Measurements from ENCODE around the gene RRAGA. TPM values are rescaled to one million over a fixed set of nuclear protein-coding genes. Genes with fewer than 3 reads are reported as not detected.

RRAGA gene
- total and polyA plus RNA-seq, 9 of the 15 experiments (the other 6 are each of a cell fraction or from before 2014, with no cell fraction given) = 6.0 to 44.7 (median 18.8) TPM

DNA sequence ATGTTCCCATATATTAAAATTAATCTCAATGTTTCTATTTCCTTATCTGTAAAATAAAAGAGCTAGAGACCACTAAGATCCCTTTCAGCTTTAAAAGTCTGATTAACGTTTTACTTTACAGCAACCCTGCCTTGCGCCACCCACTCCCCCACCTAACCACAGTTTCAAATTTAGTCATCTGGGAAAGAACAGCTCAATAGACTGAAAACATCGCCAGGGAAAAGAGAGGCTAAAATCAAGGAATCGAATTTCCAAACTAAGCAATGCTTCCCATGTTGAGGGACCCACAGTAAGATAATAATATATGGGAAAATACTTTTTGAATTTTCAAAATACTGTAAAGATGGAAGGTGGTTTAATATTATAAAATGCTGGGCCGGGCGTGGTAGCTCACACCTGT lies 22.9 kb upstream of the RRAGA start (continued):
- TF ChIP-seq, protein P1, sequence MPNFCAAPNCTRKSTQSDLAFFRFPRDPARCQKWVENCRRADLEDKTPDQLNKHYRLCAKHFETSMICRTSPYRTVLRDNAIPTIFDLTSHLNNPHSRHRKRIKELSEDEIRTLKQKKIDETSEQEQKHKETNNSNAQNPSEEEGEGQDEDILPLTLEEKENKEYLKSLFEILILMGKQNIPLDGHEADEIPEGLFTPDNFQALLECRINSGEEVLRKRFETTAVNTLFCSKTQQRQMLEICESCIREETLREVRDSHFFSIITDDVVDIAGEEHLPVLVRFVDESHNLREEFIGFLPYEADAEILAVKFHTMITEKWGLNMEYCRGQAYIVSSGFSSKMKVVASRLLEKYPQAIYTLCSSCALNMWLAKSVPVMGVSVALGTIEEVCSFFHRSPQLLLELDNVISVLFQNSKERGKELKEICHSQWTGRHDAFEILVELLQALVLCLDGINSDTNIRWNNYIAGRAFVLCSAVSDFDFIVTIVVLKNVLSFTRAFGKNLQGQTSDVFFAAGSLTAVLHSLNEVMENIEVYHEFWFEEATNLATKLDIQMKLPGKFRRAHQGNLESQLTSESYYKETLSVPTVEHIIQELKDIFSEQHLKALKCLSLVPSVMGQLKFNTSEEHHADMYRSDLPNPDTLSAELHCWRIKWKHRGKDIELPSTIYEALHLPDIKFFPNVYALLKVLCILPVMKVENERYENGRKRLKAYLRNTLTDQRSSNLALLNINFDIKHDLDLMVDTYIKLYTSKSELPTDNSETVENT (CRISPR knock-in tag; IDR thresholded peaks at IDR 0.05) = no peak

DNA sequence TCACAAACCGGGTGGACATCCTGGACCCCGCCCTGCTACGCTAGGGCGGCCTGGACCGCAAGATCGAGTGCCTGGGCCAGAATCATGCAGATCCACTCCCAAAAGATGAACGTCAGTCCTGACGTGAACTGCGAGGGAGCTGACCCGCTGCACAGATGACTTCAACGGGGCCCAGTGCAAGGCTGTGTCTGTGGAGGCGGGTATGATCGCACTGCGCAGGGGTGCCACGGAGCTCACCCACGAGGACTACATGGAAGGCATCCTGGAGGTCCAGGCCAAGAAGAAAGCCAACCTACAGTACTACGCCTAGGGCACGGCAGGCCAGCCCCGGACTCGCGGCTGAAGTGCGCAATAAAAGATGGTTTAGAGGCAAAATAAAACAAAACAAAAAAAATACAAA lies 21.4 kb upstream of the RRAGA start:
- Histone ChIP-seq H3K27ac (ENCODE audit: extremely low read depth, low read depth, low read length) (no peak overlapping the region), H3K27me3 (ENCODE audit: control insufficient read depth in 2 of 2, insufficient read depth in 2 of 2, low read length in 2 of 2) (peaks cover 0 to 14% of the 10 kb centered on the region in 2 experiments; a peak in 2 of 5 replicates), H3K9me1 (ENCODE audit: control insufficient read depth, insufficient read depth, low read length) (no peaks in the 10 kb centered on the region), H3K79me2 (ENCODE audit: control insufficient read depth, insufficient read depth, low read length) (no peaks in the 10 kb centered on the region), H2AFZ (ENCODE audit: low read depth, low read length) (no peak overlapping the region), H3K4me2 (ENCODE audit: insufficient read depth, low read length) (no peak overlapping the region), H3K4me1 (replicated peaks in 1 of 2; ENCODE audit: control insufficient read depth in 2 of 2, insufficient read depth in 2 of 2, low read length in 2 of 2) (peaks cover 0 to 4% of the 10 kb centered on the region in 2 experiments; a peak in 2 of 5 replicates), H4K20me1 (replicated peaks; ENCODE audit: control insufficient read depth, insufficient read depth, low read length) (no peaks in the 10 kb centered on the region), H3K9ac (ENCODE audit: insufficient read depth in 1 of 2, low read depth in 2 of 2, low read length in 2 of 2) (no peak overlapping the region), H3K9me3 (replicated peaks; ENCODE audit: control insufficient read depth, insufficient read depth, low read depth, low read length) (no peaks in the 10 kb centered on the region), H3K4me3 (no peak overlapping the region), H3K36me3 (ENCODE audit: control insufficient read depth, insufficient read depth, low read length) (no peaks in the 10 kb centered on the region)
- 7% methylated on average over 19 of the region's 22 CpGs for WGBS (ENCODE audit: insufficient coverage, low coverage, missing lambda C conversion rate)
- ChIA-PET CTCF (ENCODE audit: low intra/inter-chr PET ratio) (no interaction called here), POLR2A (no interaction called here)
- intact Hi-C loops (cut with micrococcal nuclease) (loop anchor here (5.0 kb wide), 2 partner anchors 771 to 1216 kb away; no protein-coding TSS in a partner anchor), in situ Hi-C loops (cut with MboI) (loop anchor here (10.0 kb wide), 2 partner anchors 773 to 1223 kb away; no protein-coding TSS in a partner anchor)
- no TSS peak for BruUV-seq (replicated peaks)
- FAIRE-seq = no peak
- peak; percentile 26; the same call in 1 of the 3 replicates for ATAC-seq
- DNase-seq (ENCODE audit: extremely low read depth in 1 of 4, low spot score in 3 of 4) = no peak
- TF ChIP-seq ZBTB5 (IDR thresholded peaks at IDR 0.05) (no peak), SAFB2 (IDR thresholded peaks at IDR 0.05; ENCODE audit: borderline replicate concordance, low read depth, low read length, severe bottlenecking) (no peak), ZNF408 (CRISPR knock-in tag; IDR thresholded peaks at IDR 0.05; ENCODE audit: low read depth) (no peak), NFXL1 (CRISPR knock-in tag; IDR thresholded peaks at IDR 0.05) (no peak)
